PC-3 (cell line): ENCODE data around the gene CAND1. TPM values are rescaled to one million over a fixed set of nuclear protein-coding genes. Genes with fewer than 3 reads are reported as not detected.

ENCODE experiments used
- ATAC-seq: fragments of 200-7000 bp; cut with Tn5 transposase; 2 replicates; pipeline ENCODE4 v1.9.1; 2020; ENCODE audit warnings: mild to moderate bottlenecking, moderate library complexity
- BruUV-seq: library from RNA; stranded (reverse); fragments of 400-500 nt; replicated peaks from 2 replicates; lab custom pipeline; 2021; lab: Mats Ljungman, UMichigan
- CTCF ChIA-PET: fragments of 300-600 bp; sonication (Branson Sonifier 250); formaldehyde crosslinking; loops from one replicate; lab custom pipeline; 2022; ENCODE audit warnings: antibody characterized with exemption; lab: Charles Lee
- POLR2A ChIA-PET: fragments of 300-600 bp; sonication (Branson Sonifier 250); formaldehyde crosslinking; loops from one replicate; lab custom pipeline; 2022; ENCODE audit warnings: antibody characterized with exemption; ENCODE audit not compliant: unreplicated experiment; lab: Charles Lee
- DNase-seq: peaks from one replicate; pipeline ENCODE4 v3.0.0-alpha.2; 2015
- H2AFZ ChIP-seq: fragments of 300-600 bp; sonication (generic); 2 replicates; pipeline ENCODE4 v1.6.0; 2016; ENCODE audit warnings: antibody characterized with exemption, low read length
- H3F3A ChIP-seq: fragments of 300-600 bp; sonication (generic); one replicate; pipeline ENCODE4 v1.6.0; 2017; ENCODE audit warnings: antibody characterized with exemption, low read length, control low read depth, mild to moderate bottlenecking; ENCODE audit not compliant: unreplicated experiment
- H3K27ac ChIP-seq: fragments of 300-600 bp; sonication (generic); 2 replicates; pipeline ENCODE4 v1.5.1; 2016; ENCODE audit warnings: mild to moderate bottlenecking, low read length
- H3K27me3 ChIP-seq: fragments of 300-600 bp; sonication (generic); 2 replicates; pipeline ENCODE4 v1.6.1; 2016; ENCODE audit warnings: low read length, mixed read lengths
- H3K36me3 ChIP-seq: fragments of 300-600 bp; sonication (generic); 2 replicates; pipeline ENCODE4 v1.6.1; 2016; ENCODE audit warnings: low read depth, mixed run types, low read length, mixed read lengths
- H3K4me1 ChIP-seq: fragments of 300-600 bp; sonication (generic); 2 replicates; pipeline ENCODE4 v1.5.1; 2016; ENCODE audit warnings: low read length; ENCODE audit not compliant: insufficient read depth
- H3K4me2 ChIP-seq: fragments of 300-600 bp; sonication (generic); 2 replicates; pipeline ENCODE4 v1.6.0; 2016; ENCODE audit warnings: low read length
- H3K4me3 ChIP-seq: fragments of 300-600 bp; sonication (generic); 2 replicates; pipeline ENCODE4 v1.5.1; 2016; ENCODE audit warnings: mild to moderate bottlenecking, low read length, mixed read lengths
- H3K79me2 ChIP-seq: fragments of 300-600 bp; sonication (generic); 2 replicates; pipeline ENCODE4 v1.6.1; 2017; ENCODE audit warnings: low read length, mixed read lengths
- H3K9ac ChIP-seq: fragments of 300-600 bp; sonication (generic); 2 replicates; pipeline ENCODE4 v1.6.0; 2016; ENCODE audit warnings: mild to moderate bottlenecking, low read length
- H3K9me2 ChIP-seq: fragments of 300-600 bp; sonication (generic); replicated peaks from 2 replicates; pipeline ENCODE4 v1.6.1; 2016; ENCODE audit warnings: mixed run types, low read length, mixed read lengths
- H3K9me3 ChIP-seq: fragments of 300-600 bp; sonication (generic); 2 replicates; pipeline ENCODE4 v1.6.1; 2016; ENCODE audit warnings: low read length, mixed read lengths
- H4K20me1 ChIP-seq: fragments of 300-600 bp; sonication (generic); 2 replicates; pipeline ENCODE4 v1.6.1; 2016; ENCODE audit warnings: low read length, mixed read lengths
- EZH2 ChIP-seq: fragments of 300-600 bp; sonication (generic); IDR thresholded peaks from one replicate; pipeline ENCODE4 v1.6.1; 2017; ENCODE audit warnings: antibody characterized with exemption, mild to moderate bottlenecking, low read length; ENCODE audit not compliant: unreplicated experiment
- EZH2phosphoT487 ChIP-seq: fragments of 300-600 bp; sonication (generic); IDR thresholded peaks from 2 replicates; pipeline ENCODE4 v1.6.1; 2018; ENCODE audit warnings: mild to moderate bottlenecking, antibody characterized with exemption, low read length, borderline replicate concordance
- intact Hi-C: fragments of 100-400 bp; cut with micrococcal nuclease; formaldehyde crosslinking; loops from 2 replicates; pipeline ENCODE4 v1.9.0; 2023
- total RNA-seq: library from RNA; depleted of rRNA; stranded (reverse); fragments of >200 nt; gene quantifications from 2 replicates; pipeline ENCODE4 v1.2.3, GENCODE V29; 2014
- TF ChIP-seq, protein P1 (sequence below): fragments of 300-600 bp; sonication (generic); conservative IDR thresholded peaks from 2 replicates; pipeline ENCODE4 v1.5.1; 2017; ENCODE audit warnings: antibody characterized with exemption, low read depth, mild to moderate bottlenecking, low read length

CAND1 gene
- total RNA-seq, 1 experiment from 2014 or later, result 124 TPM

- intact Hi-C loops, result no loop called here
- Histone ChIP-seq H3K4me2 (no peak overlapping the region), H4K20me1 (0 out of 2 replicates have a peak, but pooled peaks cover 6% of the 10 kb centered on the region), H3K79me2 (no peaks in the 10 kb centered on the region), H3K4me3 (no peak overlapping the region), H3K9ac (no peak overlapping the region), H3K36me3 (peaks cover 63% of the 10 kb centered on the region), H3K27ac (no peak overlapping the region), H3K9me3 (no peaks in the 10 kb centered on the region), H3F3A (no peaks in the 10 kb centered on the region), H2AFZ (no peak overlapping the region), H3K9me2 (no peaks in the 10 kb centered on the region), H3K27me3 (no peaks in the 10 kb centered on the region), H3K4me1 (no peaks in the 10 kb centered on the region)
- BruUV-seq, result no TSS peak
- ChIA-PET POLR2A (no interaction called here), CTCF (no interaction called here)
- TF ChIP-seq EZH2phosphoT487, result no peak
- no peak for TF ChIP-seq EZH2
- TF ChIP-seq, protein P1, sequence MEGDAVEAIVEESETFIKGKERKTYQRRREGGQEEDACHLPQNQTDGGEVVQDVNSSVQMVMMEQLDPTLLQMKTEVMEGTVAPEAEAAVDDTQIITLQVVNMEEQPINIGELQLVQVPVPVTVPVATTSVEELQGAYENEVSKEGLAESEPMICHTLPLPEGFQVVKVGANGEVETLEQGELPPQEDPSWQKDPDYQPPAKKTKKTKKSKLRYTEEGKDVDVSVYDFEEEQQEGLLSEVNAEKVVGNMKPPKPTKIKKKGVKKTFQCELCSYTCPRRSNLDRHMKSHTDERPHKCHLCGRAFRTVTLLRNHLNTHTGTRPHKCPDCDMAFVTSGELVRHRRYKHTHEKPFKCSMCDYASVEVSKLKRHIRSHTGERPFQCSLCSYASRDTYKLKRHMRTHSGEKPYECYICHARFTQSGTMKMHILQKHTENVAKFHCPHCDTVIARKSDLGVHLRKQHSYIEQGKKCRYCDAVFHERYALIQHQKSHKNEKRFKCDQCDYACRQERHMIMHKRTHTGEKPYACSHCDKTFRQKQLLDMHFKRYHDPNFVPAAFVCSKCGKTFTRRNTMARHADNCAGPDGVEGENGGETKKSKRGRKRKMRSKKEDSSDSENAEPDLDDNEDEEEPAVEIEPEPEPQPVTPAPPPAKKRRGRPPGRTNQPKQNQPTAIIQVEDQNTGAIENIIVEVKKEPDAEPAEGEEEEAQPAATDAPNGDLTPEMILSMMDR, result no peak
- no peak for ATAC-seq
- DNase-seq, result no peak
These were observed 36.4 kb downstream of the CAND1 start for GRCh38 chr12:67305544-67305943.

- Histone ChIP-seq H3K9me3 (no peaks in the 10 kb centered on the region), H3K9me2 (no peaks in the 10 kb centered on the region), H3K4me3 (no peak overlapping the region), H3F3A (no peaks in the 10 kb centered on the region), H3K9ac (no peak overlapping the region), H3K4me1 (no peaks in the 10 kb centered on the region), H3K36me3 (peaks cover 64% of the 10 kb centered on the region), H3K79me2 (no peaks in the 10 kb centered on the region), H3K27ac (no peak overlapping the region), H3K27me3 (no peaks in the 10 kb centered on the region), H4K20me1 (no peaks in the 10 kb centered on the region), H2AFZ (no peak overlapping the region), H3K4me2 (no peak overlapping the region)
- DNase-seq (no peak), ATAC-seq (no peak)
- POLR2A ChIA-PET, result no interaction called here
- BruUV-seq, result no TSS peak
- intact Hi-C loops, result no loop called here
- TF ChIP-seq EZH2 (no peak), EZH2phosphoT487 (no peak)
- TF ChIP-seq, protein P1, result no peak
- CTCF ChIA-PET, result no interaction called here
These were observed 37.6 kb downstream of the CAND1 start for GRCh38 chr12:67306712-67307111.

DNA sequence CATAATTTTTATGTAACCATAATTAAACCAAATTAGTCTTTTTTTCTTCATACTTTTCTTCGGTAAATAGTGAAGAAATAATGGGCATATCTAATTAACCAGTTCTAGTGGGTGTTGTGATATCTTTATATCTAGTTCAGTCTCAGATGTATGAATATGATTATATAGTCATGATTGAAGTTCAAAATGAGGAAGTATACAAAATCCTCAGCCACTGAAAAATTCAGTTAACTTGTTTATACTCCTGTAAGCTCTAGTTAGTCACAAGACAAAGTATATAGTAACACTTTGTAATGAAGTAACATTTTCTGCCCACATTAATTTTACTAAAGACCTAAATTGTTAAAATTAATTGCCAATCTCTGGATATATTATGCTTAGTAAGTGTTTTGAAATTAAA is 46.5 kb downstream of the CAND1 start:
- intact Hi-C loops, result no loop called here
- no peak for ATAC-seq
- Histone ChIP-seq H3K79me2 (no peaks in the 10 kb centered on the region), H3F3A (no peaks in the 10 kb centered on the region), H4K20me1 (no peaks in the 10 kb centered on the region), H3K27me3 (no peaks in the 10 kb centered on the region), H3K4me3 (no peak overlapping the region), H3K9me2 (no peaks in the 10 kb centered on the region), H3K27ac (no peak overlapping the region), H2AFZ (no peak overlapping the region), H3K4me2 (no peak overlapping the region), H3K36me3 (peaks cover 45% of the 10 kb centered on the region), H3K9ac (no peak overlapping the region), H3K4me1 (no peaks in the 10 kb centered on the region), H3K9me3 (no peaks in the 10 kb centered on the region)
- ChIA-PET POLR2A (no interaction called here), CTCF (no interaction called here)
- TF ChIP-seq EZH2, result no peak
- TF ChIP-seq, protein P1, result no peak
- BruUV-seq, result no TSS peak
- DNase-seq, result no peak
